PC-3 (cell line): ENCODE data around the gene ANTXR1.

Experiments used
- EZH2 ChIP-seq: fragments of 300-600 bp; sonication (generic); IDR thresholded peaks from one replicate; pipeline ENCODE4 v1.6.1; 2017; ENCODE audit warnings: antibody characterized with exemption, mild to moderate bottlenecking, low read length; ENCODE audit not compliant: unreplicated experiment
- TF ChIP-seq, protein P1 (sequence below): fragments of 300-600 bp; sonication (generic); conservative IDR thresholded peaks from 2 replicates; pipeline ENCODE4 v1.5.1; 2017; ENCODE audit warnings: antibody characterized with exemption, low read depth, mild to moderate bottlenecking, low read length

DNA sequence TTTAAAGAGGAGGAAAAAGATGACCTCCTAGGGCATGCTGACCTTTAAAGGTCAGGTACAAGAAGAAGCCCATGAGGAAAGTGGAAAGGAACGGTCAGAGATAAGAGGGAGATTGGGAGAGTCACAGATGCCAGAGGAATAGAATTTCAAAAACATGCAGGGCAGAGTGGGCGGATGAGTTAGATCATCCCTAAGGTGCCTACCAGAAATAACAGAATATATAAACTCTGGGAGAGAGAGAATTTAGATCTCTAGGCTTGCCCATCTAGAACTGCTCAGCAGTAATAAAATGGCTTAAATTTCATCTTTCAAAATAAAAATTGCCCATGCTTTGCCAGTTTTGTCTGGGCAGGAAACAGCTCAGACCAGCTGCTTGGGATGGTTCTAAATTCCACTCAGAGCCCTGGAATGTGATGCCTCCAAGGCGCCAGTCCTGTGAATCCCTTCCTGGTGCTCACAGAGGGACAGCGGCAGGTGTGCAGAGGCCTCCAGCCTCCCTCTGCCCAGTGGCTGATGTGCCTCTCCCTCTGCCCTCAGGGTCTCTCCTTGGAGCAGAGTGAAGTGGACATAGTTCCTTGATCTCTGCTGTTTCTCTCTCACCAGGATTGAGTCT is 130.9 kb downstream of the ANTXR1 start:
- TF ChIP-seq, protein P1, sequence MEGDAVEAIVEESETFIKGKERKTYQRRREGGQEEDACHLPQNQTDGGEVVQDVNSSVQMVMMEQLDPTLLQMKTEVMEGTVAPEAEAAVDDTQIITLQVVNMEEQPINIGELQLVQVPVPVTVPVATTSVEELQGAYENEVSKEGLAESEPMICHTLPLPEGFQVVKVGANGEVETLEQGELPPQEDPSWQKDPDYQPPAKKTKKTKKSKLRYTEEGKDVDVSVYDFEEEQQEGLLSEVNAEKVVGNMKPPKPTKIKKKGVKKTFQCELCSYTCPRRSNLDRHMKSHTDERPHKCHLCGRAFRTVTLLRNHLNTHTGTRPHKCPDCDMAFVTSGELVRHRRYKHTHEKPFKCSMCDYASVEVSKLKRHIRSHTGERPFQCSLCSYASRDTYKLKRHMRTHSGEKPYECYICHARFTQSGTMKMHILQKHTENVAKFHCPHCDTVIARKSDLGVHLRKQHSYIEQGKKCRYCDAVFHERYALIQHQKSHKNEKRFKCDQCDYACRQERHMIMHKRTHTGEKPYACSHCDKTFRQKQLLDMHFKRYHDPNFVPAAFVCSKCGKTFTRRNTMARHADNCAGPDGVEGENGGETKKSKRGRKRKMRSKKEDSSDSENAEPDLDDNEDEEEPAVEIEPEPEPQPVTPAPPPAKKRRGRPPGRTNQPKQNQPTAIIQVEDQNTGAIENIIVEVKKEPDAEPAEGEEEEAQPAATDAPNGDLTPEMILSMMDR = no peak
- TF ChIP-seq EZH2 = no peak
